K562 (cell line): ENCODE results near the gene RER1. TPM values are rescaled to one million over a fixed set of nuclear protein-coding genes. Genes with fewer than 3 reads are reported as not detected.
A peak's percentile ranks its signal among the peaks of the same experiment; 100 is the strongest.

Experiments
- CBX1 ChIP-seq: sonication (generic); IDR thresholded peaks from 2 replicates; pipeline ENCODE4 v1.6.1; 2016; ENCODE audit warnings: antibody characterized with exemption, low read depth, mild to moderate bottlenecking
- CBX3 ChIP-seq, 2 experiments: IDR thresholded peaks; 1 replicate in 1 of 2; 2 replicates in 1 of 2; pipeline ENCODE4 v1.6.1; 2012; ENCODE audit warnings: inconsistent platforms in 2 of 2, low read length in 2 of 2, borderline replicate concordance in 1 of 2, control low read depth in 1 of 2
- E2F3 ChIP-seq: fragments of 250-450 bp; sonication (Bioruptor Pico); IDR thresholded peaks from 2 replicates; pipeline ENCODE4 v1.4.0; 2020; ENCODE audit warnings: mild to moderate bottlenecking
- EGR1 ChIP-seq: fragments of 450-650 bp; conservative IDR thresholded peaks from 2 replicates; pipeline ENCODE4 v1.6.1; 2017; ENCODE audit warnings: mild to moderate bottlenecking
- MYC ChIP-seq, 2 experiments: fragments of 250-450 bp in 1 of 2; sonication (Bioruptor Pico) in 1 of 2; IDR thresholded peaks; 2 replicates each; pipeline versions ENCODE4 v1.5.1 to v1.6.1; 2012 to 2021; ENCODE audit warnings: low read depth in 2 of 2, borderline replicate concordance in 1 of 2, improper control_type of control experiment in 1 of 2, low read length in 1 of 2, mild to moderate bottlenecking in 1 of 2, moderate library complexity in 1 of 2
- NR2C2 ChIP-seq, 2 experiments: fragments of 200-800 bp in 1 of 2; sonication (Bioruptor generic) in 1 of 2; sonication (generic) in 1 of 2; formaldehyde crosslinking in 1 of 2; IDR thresholded peaks; 2 replicates each; pipeline versions ENCODE4 v1.6.1 to v1.8.0; 2016 to 2022; ENCODE audit warnings: mild to moderate bottlenecking in 1 of 2, missing compliant biosample characterization in 1 of 2, missing genetic modification characterization in 1 of 2, missing genetic modification reagents in 1 of 2
- NRF1 ChIP-seq, 2 experiments: fragments of 450-650 bp; IDR thresholded peaks in 1 of 2; conservative IDR thresholded peaks in 1 of 2; 2 replicates each; pipeline ENCODE4 v1.6.1; 2014; ENCODE audit warnings: mild to moderate bottlenecking in 2 of 2
- PRPF4 ChIP-seq: fragments of 200-400 bp; formaldehyde crosslinking; IDR thresholded peaks from one replicate; pipeline ENCODE4 v1.6.1; 2017; ENCODE audit warnings: low read length, low read depth, mild to moderate bottlenecking; ENCODE audit not compliant: insufficient read depth, poor library complexity, severe bottlenecking
- RAD21 ChIP-seq, 2 experiments: fragments of 250-450 bp in 1 of 2; fragments of 450-650 bp in 1 of 2; sonication (Bioruptor Pico) in 1 of 2; formaldehyde crosslinking in 1 of 2; IDR thresholded peaks in 1 of 2; conservative IDR thresholded peaks in 1 of 2; 2 replicates each; pipeline versions ENCODE4 v1.4.0 to v1.8.0; 2020 to 2022; ENCODE audit warnings: mild to moderate bottlenecking in 2 of 2, moderate library complexity in 1 of 2
- SP1 ChIP-seq: sonication (generic); formaldehyde crosslinking; IDR thresholded peaks from 2 replicates; pipeline ENCODE4 v1.8.1; 2022; ENCODE audit warnings: mild to moderate bottlenecking, missing genetic modification reagents
- ZBTB7A ChIP-seq: IDR thresholded peaks from 2 replicates; pipeline ENCODE4 v1.6.1; 2011; ENCODE audit warnings: low read depth, mild to moderate bottlenecking, low read length, moderate library complexity, borderline replicate concordance; ENCODE audit not compliant: control insufficient read depth
- ZNF175 ChIP-seq: fragments of 200-800 bp; sonication (Bioruptor generic); IDR thresholded peaks from 2 replicates; pipeline ENCODE4 v1.6.1; 2016; ENCODE audit warnings: low read depth, mild to moderate bottlenecking, missing genetic modification characterization, missing compliant biosample characterization
- polyA plus RNA-seq, 8 experiments: library from polyadenylated mRNA; depleted of rRNA in 4 of 8; stranded (reverse) in 5 of 8; unstranded in 3 of 8; fragments of >200 nt; fragmentation: Nextera tagmentation in 2 of 8; fragmentation: Illumina TruSeq in 1 of 8; extraction: Ambion mirVana in 2 of 8; extraction: Trizol in 1 of 8; gene quantifications; 2 replicates each; pipeline versions ENCODE4 v1.2.1 to v1.2.3, GENCODE V29; 2011 to 2014; ENCODE audit warnings: inconsistent platforms in 1 of 8, missing spikeins in 1 of 8
- total RNA-seq, 7 experiments: library from RNA; depleted of rRNA in 6 of 7; stranded (reverse); fragments of >200 nt in 6 of 7; fragmentation: Illumina TruSeq in 2 of 7; extraction: Trizol in 2 of 7; gene quantifications; 2 replicates each; pipeline versions ENCODE4 v1.2.1 to v1.2.3, GENCODE V29; 2011 to 2021; ENCODE audit warnings: low replicate concordance in 1 of 7
- TF ChIP-seq, protein P1 (sequence below), 2 experiments: fragments of 200-800 bp in 1 of 2; sonication (Bioruptor generic) in 1 of 2; sonication (generic) in 1 of 2; formaldehyde crosslinking in 1 of 2; IDR thresholded peaks in 1 of 2; conservative IDR thresholded peaks in 1 of 2; 2 replicates each; pipeline versions ENCODE4 v1.5.0 to v1.6.1; 2016 to 2020; ENCODE audit warnings: missing compliant biosample characterization in 1 of 2, missing genetic modification characterization in 1 of 2, missing genetic modification reagents in 1 of 2
- TF ChIP-seq, protein P2 (sequence below): fragments of 250-450 bp; sonication (Bioruptor Pico); IDR thresholded peaks from 2 replicates; pipeline ENCODE4 v1.4.0; 2020

The RER1 gene
- total and polyA plus RNA-seq, 9 of the 15 experiments (the other 6 are each of a cell fraction or from before 2014, with no cell fraction given), result 19.6 to 354 (median 183) TPM

DNA sequence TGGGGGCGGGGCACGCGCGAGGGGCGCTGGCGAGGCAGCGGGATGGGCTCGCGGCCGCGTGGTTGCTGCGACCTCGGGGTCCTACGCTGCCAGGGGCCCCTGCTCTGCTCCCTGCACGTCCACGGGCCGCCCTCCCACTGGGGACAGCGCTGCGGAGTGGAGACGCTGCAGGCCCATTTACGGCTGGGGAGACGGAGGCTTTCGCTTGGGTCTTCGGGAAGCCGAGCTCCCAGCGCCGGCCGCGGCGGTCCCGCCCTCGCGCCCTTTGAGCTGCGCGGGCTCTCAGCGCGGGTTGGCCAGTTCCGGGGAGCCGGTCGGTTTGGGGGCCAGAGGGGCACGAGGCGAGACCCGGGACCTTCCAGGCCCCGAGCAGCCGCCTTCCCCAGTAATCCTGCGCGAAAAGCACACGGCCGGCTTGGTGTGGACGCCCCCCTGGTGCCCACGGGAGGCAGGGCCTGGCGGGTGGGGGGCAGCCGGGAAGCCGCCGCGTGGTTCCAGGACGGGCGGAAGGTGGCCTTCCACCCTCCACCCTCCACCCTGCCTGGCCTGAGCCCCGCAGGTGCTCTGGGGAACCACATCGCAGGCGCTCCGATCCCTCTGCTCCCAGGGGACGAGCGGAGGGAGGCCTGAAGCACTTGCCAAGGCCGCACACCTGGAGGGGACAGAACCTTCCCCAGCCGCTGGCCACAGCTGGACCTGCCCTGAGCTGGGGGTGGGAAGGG is 21.3 kb downstream of the RER1 start (continued):
- TF ChIP-seq NR2C2 (CRISPR knock-in tag; IDR thresholded peaks at IDR 0.05) (0 out of 2 replicates have a peak, but pooled peaks have one; percentile 35), NR2C2 (tag; IDR thresholded peaks at IDR 0.05) (peak; percentile 77), CBX1 (peak; percentile 6; the same call in 1 of the 2 replicates), ZNF175 (CRISPR knock-in tag) (no peak), SP1 (CRISPR knock-in tag) (peak; percentile 10; the same call in 1 of the 2 replicates), PRPF4 (peak; percentile 12), CBX3 (IDR thresholded peaks at IDR 0.05; ENCODE audit: borderline replicate concordance in 1 of 2, low read length in 2 of 2) (peak in 1 of 2 experiments; percentile 28; a peak in 1 of 3 replicates), MYC (IDR thresholded peaks at IDR 0.05; ENCODE audit: low read depth, low read length) (peak; percentile 0), MYC (CRISPR knock-in tag; IDR thresholded peaks at IDR 0.05; ENCODE audit: borderline replicate concordance, low read depth) (peak; percentile 76; the same call in 1 of the 2 replicates), NRF1 (conservative IDR thresholded peaks at IDR 0.05 in 1 of 2, IDR thresholded peaks at IDR 0.05 in 1 of 2) (peak; percentile 87 to 89), E2F3 (CRISPR knock-in tag) (peak; percentile 69; the same call in 1 of the 2 replicates), ZBTB7A (peak; percentile 42; the same call in 1 of the 2 replicates), RAD21 (CRISPR knock-in tag; conservative IDR thresholded peaks at IDR 0.05 in 1 of 2, IDR thresholded peaks at IDR 0.05 in 1 of 2) (peak in 1 of 2 experiments; percentile 4; a peak in 1 of 4 replicates), EGR1 (0 out of 2 replicates have a peak, but pooled peaks have one; percentile 24)
- TF ChIP-seq, protein P1, sequence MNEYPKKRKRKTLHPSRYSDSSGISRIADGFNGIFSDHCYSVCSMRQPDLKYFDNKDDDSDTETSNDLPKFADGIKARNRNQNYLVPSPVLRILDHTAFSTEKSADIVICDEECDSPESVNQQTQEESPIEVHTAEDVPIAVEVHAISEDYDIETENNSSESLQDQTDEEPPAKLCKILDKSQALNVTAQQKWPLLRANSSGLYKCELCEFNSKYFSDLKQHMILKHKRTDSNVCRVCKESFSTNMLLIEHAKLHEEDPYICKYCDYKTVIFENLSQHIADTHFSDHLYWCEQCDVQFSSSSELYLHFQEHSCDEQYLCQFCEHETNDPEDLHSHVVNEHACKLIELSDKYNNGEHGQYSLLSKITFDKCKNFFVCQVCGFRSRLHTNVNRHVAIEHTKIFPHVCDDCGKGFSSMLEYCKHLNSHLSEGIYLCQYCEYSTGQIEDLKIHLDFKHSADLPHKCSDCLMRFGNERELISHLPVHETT (CRISPR knock-in tag; conservative IDR thresholded peaks at IDR 0.05 in 1 of 2, IDR thresholded peaks at IDR 0.05 in 1 of 2), result peak in 1 of 2 experiments; percentile 77; a peak in 2 of 4 replicates
- TF ChIP-seq, protein P2, sequence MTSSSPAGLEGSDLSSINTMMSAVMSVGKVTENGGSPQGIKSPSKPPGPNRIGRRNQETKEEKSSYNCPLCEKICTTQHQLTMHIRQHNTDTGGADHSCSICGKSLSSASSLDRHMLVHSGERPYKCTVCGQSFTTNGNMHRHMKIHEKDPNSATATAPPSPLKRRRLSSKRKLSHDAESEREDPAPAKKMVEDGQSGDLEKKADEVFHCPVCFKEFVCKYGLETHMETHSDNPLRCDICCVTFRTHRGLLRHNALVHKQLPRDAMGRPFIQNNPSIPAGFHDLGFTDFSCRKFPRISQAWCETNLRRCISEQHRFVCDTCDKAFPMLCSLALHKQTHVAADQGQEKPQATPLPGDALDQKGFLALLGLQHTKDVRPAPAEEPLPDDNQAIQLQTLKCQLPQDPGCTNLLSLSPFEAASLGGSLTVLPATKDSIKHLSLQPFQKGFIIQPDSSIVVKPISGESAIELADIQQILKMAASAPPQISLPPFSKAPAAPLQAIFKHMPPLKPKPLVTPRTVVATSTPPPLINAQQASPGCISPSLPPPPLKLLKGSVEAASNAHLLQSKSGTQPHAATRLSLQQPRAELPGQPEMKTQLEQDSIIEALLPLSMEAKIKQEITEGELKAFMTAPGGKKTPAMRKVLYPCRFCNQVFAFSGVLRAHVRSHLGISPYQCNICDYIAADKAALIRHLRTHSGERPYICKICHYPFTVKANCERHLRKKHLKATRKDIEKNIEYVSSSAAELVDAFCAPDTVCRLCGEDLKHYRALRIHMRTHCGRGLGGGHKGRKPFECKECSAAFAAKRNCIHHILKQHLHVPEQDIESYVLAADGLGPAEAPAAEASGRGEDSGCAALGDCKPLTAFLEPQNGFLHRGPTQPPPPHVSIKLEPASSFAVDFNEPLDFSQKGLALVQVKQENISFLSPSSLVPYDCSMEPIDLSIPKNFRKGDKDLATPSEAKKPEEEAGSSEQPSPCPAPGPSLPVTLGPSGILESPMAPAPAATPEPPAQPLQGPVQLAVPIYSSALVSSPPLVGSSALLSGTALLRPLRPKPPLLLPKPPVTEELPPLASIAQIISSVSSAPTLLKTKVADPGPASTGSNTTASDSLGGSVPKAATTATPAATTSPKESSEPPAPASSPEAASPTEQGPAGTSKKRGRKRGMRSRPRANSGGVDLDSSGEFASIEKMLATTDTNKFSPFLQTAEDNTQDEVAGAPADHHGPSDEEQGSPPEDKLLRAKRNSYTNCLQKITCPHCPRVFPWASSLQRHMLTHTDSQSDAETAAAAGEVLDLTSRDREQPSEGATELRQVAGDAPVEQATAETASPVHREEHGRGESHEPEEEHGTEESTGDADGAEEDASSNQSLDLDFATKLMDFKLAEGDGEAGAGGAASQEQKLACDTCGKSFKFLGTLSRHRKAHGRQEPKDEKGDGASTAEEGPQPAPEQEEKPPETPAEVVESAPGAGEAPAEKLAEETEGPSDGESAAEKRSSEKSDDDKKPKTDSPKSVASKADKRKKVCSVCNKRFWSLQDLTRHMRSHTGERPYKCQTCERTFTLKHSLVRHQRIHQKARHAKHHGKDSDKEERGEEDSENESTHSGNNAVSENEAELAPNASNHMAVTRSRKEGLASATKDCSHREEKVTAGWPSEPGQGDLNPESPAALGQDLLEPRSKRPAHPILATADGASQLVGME (CRISPR knock-in tag), result 0 out of 2 replicates have a peak, but pooled peaks have one; percentile 25
